Liver (tissue), 9 donors: ENCODE measurements around the gene RPS6KA2. TPM values are rescaled to one million over a fixed set of nuclear protein-coding genes. Genes with fewer than 3 reads are reported as not detected.

Source experiments
- DNase-seq: peaks from one replicate; pipeline ENCODE4 v3.0.0-alpha.2; 2017; ENCODE audit warnings: low spot score
- H3K27ac ChIP-seq, 2 donors: one replicate each; pipeline ENCODE4 v1.7.0; 2013; ENCODE audit warnings: inconsistent platforms in 2 of 2, low read length in 2 of 2, control low read depth in 1 of 2, low read depth in 1 of 2, mild to moderate bottlenecking in 1 of 2
- H3K27me3 ChIP-seq, 4 donors: one replicate each; pipeline versions ENCODE4 v1.6.1 to v1.7.0; 2013; ENCODE audit warnings: low read length in 3 of 4, inconsistent platforms in 1 of 4, mild to moderate bottlenecking in 1 of 4, moderate library complexity in 1 of 4; ENCODE audit not compliant: control insufficient read depth in 4 of 4, insufficient read depth in 4 of 4
- H3K36me3 ChIP-seq, 4 donors: one replicate each; pipeline versions ENCODE4 v1.6.1 to v1.7.0; 2013; ENCODE audit warnings: low read length in 3 of 4, mild to moderate bottlenecking in 3 of 4, low read depth in 1 of 4, moderate library complexity in 1 of 4; ENCODE audit not compliant: control insufficient read depth in 4 of 4, insufficient read depth in 3 of 4
- H3K4me1 ChIP-seq, 4 donors: one replicate each; pipeline versions ENCODE4 v1.6.1 to v1.7.0; 2013; ENCODE audit warnings: low read length in 3 of 4, mild to moderate bottlenecking in 3 of 4, moderate library complexity in 1 of 4; ENCODE audit not compliant: control insufficient read depth in 4 of 4, insufficient read depth in 4 of 4
- H3K4me3 ChIP-seq, 3 donors: one replicate each; pipeline versions ENCODE4 v1.6.1 to v1.7.0; 2013; ENCODE audit warnings: low read length in 3 of 3, control low read depth in 1 of 3, low read depth in 1 of 3, mild to moderate bottlenecking in 1 of 3
- H3K9ac ChIP-seq, 2 donors: one replicate each; pipeline ENCODE4 v1.7.0; 2013; ENCODE audit warnings: low read length in 2 of 2, mild to moderate bottlenecking in 2 of 2, moderate library complexity in 2 of 2, control low read depth in 1 of 2, low read depth in 1 of 2
- H3K9me3 ChIP-seq, 4 donors: one replicate each; pipeline versions ENCODE4 v1.6.1 to v1.7.0; 2013; ENCODE audit warnings: low read length in 3 of 4; ENCODE audit not compliant: control insufficient read depth in 4 of 4
- CTCF ChIP-seq: fragments of 150-350 bp; IDR thresholded peaks from 2 replicates; pipeline ENCODE4 v1.5.1; 2017; ENCODE audit warnings: improper control_type of control experiment, low read depth, low read length; ENCODE audit not compliant: missing input control
- EGR1 ChIP-seq, 2 donors: IDR thresholded peaks; 2 replicates each; pipeline ENCODE4 v1.6.1; 2016 to 2018; ENCODE audit warnings: antibody characterized with exemption in 2 of 2, low read depth in 2 of 2
- FOXA1 ChIP-seq: IDR thresholded peaks from 2 replicates; pipeline ENCODE4 v1.6.1; 2016; ENCODE audit warnings: antibody characterized with exemption
- HNF4A ChIP-seq, 2 donors: conservative IDR thresholded peaks; 2 replicates each; pipeline ENCODE4 v1.6.1; 2016; ENCODE audit warnings: antibody characterized with exemption in 2 of 2, mild to moderate bottlenecking in 2 of 2
- HNF4G ChIP-seq: IDR thresholded peaks from 2 replicates; pipeline ENCODE4 v1.6.1; 2016; ENCODE audit warnings: antibody characterized with exemption
- JUND ChIP-seq, 2 donors: IDR thresholded peaks; 2 replicates each; pipeline ENCODE4 v1.6.1; 2016; ENCODE audit warnings: antibody characterized with exemption in 2 of 2
- MAX ChIP-seq: IDR thresholded peaks from 2 replicates; pipeline ENCODE4 v1.6.1; 2016; ENCODE audit warnings: antibody characterized with exemption
- NR2F2 ChIP-seq: IDR thresholded peaks from 2 replicates; pipeline ENCODE4 v1.6.1; 2016; ENCODE audit warnings: antibody characterized with exemption
- RAD21 ChIP-seq, 2 donors: IDR thresholded peaks; 2 replicates each; pipeline ENCODE4 v1.6.1; 2016; ENCODE audit warnings: antibody characterized with exemption in 2 of 2, mild to moderate bottlenecking in 2 of 2
- RXRA ChIP-seq, 2 donors: IDR thresholded peaks; 2 replicates each; pipeline ENCODE4 v1.6.1; 2017 to 2018; ENCODE audit warnings: antibody characterized with exemption in 2 of 2, mild to moderate bottlenecking in 1 of 2
- SP1 ChIP-seq: IDR thresholded peaks from 2 replicates; pipeline ENCODE4 v1.6.1; 2018; ENCODE audit warnings: antibody characterized with exemption, mild to moderate bottlenecking
- TAF1 ChIP-seq: conservative IDR thresholded peaks from 2 replicates; pipeline ENCODE4 v1.6.1; 2016; ENCODE audit warnings: antibody characterized with exemption, mild to moderate bottlenecking
- YY1 ChIP-seq: IDR thresholded peaks from 2 replicates; pipeline ENCODE4 v1.6.1; 2016; ENCODE audit warnings: antibody characterized with exemption, mild to moderate bottlenecking
- WGBS: extraction: QIAGEN DNeasy Blood & Tissue Kit; methylation state at CpG from one replicate; pipeline ENCODE4 v1.1.7; 2013; 5-methylcytosine and 5-hydroxymethylcytosine counted together
- polyA plus RNA-seq, 2 donors: library from polyadenylated mRNA; stranded (reverse) in 1 of 2; unstranded in 1 of 2; fragments of 200-250 nt in 1 of 2; fragments of >200 nt in 1 of 2; fragmentation: Nextera tagmentation in 1 of 2; extraction: Ambion mirVana in 1 of 2; gene quantifications; one replicate each; pipeline versions ENCODE4 v1.2.1 to v1.2.3, GENCODE V29; 2013 to 2015
- total RNA-seq, 2 donors: library from RNA; depleted of rRNA; stranded (reverse); fragments of >200 nt; gene quantifications; one replicate each; pipeline ENCODE4 v1.2.3, GENCODE V29; 2014
- TF ChIP-seq, protein P1 (sequence below): IDR thresholded peaks from 2 replicates; pipeline ENCODE4 v1.6.1; 2016; ENCODE audit warnings: antibody characterized with exemption
- TF ChIP-seq, protein P2 (sequence below): IDR thresholded peaks from 2 replicates; pipeline ENCODE4 v1.6.1; 2016; ENCODE audit warnings: antibody characterized with exemption, mild to moderate bottlenecking
- TF ChIP-seq, protein P3 (sequence below): IDR thresholded peaks from 2 replicates; pipeline ENCODE4 v1.6.1; 2016; ENCODE audit warnings: antibody characterized with exemption
- donor health status: healthy.
- donor health status: healthy.
- donor health status: healthy.
- donor health status: healthy.
- donor health status: healthy.

Gene RPS6KA2
- total and polyA plus RNA-seq, 4 donors, result 2.5 to 9.0 (median 5.0) TPM

GRCh38 chr6:166611631-166612030, 15.4 kb downstream of the RPS6KA2 start:
- DNase-seq, result no peak
- Histone ChIP-seq H3K27ac (no peak overlapping the region), H3K27me3 (no peaks in the 10 kb centered on the region), H3K9ac (no peak overlapping the region), H3K4me3 (no peak overlapping the region), H3K9me3 (no peaks in the 10 kb centered on the region), H3K36me3 (no peaks in the 10 kb centered on the region), H3K4me1 (no peaks in the 10 kb centered on the region)
- WGBS, result 95% methylated on average over 4 of the region's 4 CpGs
- TF ChIP-seq HNF4A (conservative IDR thresholded peaks at IDR 0.05), result no peak
- no peak for TF ChIP-seq RAD21 (IDR thresholded peaks at IDR 0.05)
- no peak for TF ChIP-seq RXRA (IDR thresholded peaks at IDR 0.05)
- no peak for TF ChIP-seq FOXA1
- no peak for TF ChIP-seq JUND (IDR thresholded peaks at IDR 0.05)
- TF ChIP-seq, protein P1, sequence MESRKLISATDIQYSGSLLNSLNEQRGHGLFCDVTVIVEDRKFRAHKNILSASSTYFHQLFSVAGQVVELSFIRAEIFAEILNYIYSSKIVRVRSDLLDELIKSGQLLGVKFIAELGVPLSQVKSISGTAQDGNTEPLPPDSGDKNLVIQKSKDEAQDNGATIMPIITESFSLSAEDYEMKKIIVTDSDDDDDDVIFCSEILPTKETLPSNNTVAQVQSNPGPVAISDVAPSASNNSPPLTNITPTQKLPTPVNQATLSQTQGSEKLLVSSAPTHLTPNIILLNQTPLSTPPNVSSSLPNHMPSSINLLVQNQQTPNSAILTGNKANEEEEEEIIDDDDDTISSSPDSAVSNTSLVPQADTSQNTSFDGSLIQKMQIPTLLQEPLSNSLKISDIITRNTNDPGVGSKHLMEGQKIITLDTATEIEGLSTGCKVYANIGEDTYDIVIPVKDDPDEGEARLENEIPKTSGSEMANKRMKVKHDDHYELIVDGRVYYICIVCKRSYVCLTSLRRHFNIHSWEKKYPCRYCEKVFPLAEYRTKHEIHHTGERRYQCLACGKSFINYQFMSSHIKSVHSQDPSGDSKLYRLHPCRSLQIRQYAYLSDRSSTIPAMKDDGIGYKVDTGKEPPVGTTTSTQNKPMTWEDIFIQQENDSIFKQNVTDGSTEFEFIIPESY, result no peak
- no peak for TF ChIP-seq NR2F2
- no peak for TF ChIP-seq YY1
- TF ChIP-seq CTCF, result no peak

GRCh38 chr6:166610069-166610468, 17.0 kb downstream of the RPS6KA2 start:
- no peak overlapping the region for H3K27ac ChIP-seq
- TF ChIP-seq RAD21 (IDR thresholded peaks at IDR 0.05) (no peak), MAX (no peak), TAF1 (no peak), RXRA (IDR thresholded peaks at IDR 0.05) (no peak), EGR1 (IDR thresholded peaks at IDR 0.05; ENCODE audit: low read depth in 2 of 2) (no peak), SP1 (no peak), YY1 (no peak), FOXA1 (no peak), HNF4G (no peak), JUND (IDR thresholded peaks at IDR 0.05) (no peak), CTCF (no peak), HNF4A (conservative IDR thresholded peaks at IDR 0.05) (no peak), NR2F2 (no peak)
- TF ChIP-seq, protein P2, sequence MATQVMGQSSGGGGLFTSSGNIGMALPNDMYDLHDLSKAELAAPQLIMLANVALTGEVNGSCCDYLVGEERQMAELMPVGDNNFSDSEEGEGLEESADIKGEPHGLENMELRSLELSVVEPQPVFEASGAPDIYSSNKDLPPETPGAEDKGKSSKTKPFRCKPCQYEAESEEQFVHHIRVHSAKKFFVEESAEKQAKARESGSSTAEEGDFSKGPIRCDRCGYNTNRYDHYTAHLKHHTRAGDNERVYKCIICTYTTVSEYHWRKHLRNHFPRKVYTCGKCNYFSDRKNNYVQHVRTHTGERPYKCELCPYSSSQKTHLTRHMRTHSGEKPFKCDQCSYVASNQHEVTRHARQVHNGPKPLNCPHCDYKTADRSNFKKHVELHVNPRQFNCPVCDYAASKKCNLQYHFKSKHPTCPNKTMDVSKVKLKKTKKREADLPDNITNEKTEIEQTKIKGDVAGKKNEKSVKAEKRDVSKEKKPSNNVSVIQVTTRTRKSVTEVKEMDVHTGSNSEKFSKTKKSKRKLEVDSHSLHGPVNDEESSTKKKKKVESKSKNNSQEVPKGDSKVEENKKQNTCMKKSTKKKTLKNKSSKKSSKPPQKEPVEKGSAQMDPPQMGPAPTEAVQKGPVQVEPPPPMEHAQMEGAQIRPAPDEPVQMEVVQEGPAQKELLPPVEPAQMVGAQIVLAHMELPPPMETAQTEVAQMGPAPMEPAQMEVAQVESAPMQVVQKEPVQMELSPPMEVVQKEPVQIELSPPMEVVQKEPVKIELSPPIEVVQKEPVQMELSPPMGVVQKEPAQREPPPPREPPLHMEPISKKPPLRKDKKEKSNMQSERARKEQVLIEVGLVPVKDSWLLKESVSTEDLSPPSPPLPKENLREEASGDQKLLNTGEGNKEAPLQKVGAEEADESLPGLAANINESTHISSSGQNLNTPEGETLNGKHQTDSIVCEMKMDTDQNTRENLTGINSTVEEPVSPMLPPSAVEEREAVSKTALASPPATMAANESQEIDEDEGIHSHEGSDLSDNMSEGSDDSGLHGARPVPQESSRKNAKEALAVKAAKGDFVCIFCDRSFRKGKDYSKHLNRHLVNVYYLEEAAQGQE, result no peak
- TF ChIP-seq, protein P1, result no peak
- TF ChIP-seq, protein P3, sequence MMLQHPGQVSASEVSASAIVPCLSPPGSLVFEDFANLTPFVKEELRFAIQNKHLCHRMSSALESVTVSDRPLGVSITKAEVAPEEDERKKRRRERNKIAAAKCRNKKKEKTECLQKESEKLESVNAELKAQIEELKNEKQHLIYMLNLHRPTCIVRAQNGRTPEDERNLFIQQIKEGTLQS, result no peak
- WGBS, result 91% methylated on average over 9 of the region's 9 CpGs

More at GRCh38 chr6:166610069-166610468, 17.0 kb downstream of the RPS6KA2 start:
- Histone ChIP-seq H3K9ac (no peak overlapping the region), H3K4me3 (no peak overlapping the region), H3K4me1 (no peaks in the 10 kb centered on the region), H3K9me3 (no peaks in the 10 kb centered on the region), H3K36me3 (no peaks in the 10 kb centered on the region), H3K27me3 (no peaks in the 10 kb centered on the region)
- no peak for DNase-seq
